Neuron (in vitro differentiated cells): ENCODE measurements around the gene ZBP1.

Experiments used
- H2AFZ ChIP-seq: one replicate; pipeline ENCODE4 v1.6.1; 2013; ENCODE audit warnings: low read depth, mild to moderate bottlenecking, inconsistent platforms, low read length, moderate library complexity
- H3K27me3 ChIP-seq: one replicate; pipeline ENCODE4 v1.6.1; 2013; ENCODE audit warnings: low read length; ENCODE audit not compliant: insufficient read depth
- H3K36me3 ChIP-seq: one replicate; pipeline ENCODE4 v1.6.1; 2013; ENCODE audit warnings: low read length; ENCODE audit not compliant: insufficient read depth
- H3K4me1 ChIP-seq: one replicate; pipeline ENCODE4 v1.6.1; 2013; ENCODE audit warnings: low read length; ENCODE audit not compliant: insufficient read depth
- H3K4me3 ChIP-seq: 2 replicates; pipeline ENCODE4 v1.5.1; 2013; ENCODE audit warnings: mild to moderate bottlenecking, low read length, moderate library complexity
- H3K9me3 ChIP-seq: one replicate; pipeline ENCODE4 v1.6.1; 2013; ENCODE audit warnings: low read length

Gene ZBP1

DNA sequence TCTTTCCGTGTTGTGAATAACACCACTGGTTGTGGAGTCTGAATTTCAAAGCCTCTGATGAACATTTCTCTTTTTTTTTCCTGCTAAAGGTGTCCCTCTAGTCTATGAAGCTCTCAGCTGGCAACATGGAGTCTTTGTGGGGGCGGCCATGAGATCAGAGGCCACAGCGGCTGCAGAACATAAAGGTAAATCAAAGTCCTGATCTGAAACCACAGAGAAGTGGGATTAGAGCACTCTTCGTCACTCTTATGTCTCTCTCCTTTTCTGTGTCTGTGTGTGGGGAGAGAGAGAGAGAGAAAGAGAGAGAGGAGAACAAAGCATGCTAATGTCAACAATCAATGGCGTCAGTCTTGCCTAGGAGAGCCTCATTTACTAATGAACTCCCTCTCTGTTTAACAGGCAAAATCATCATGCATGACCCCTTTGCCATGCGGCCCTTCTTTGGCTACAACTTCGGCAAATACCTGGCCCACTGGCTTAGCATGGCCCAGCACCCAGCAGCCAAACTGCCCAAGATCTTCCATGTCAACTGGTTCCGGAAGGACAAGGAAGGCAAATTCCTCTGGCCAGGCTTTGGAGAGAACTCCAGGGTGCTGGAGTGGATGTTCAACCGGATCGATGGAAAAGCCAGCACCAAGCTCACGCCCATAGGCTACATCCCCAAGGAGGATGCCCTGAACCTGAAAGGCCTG is 55.1 kb downstream of the ZBP1 start:
- H3K9me3 ChIP-seq = no peaks in the 10 kb centered on the region
- peaks cover 21% of the 10 kb centered on the region for H3K27me3 ChIP-seq
- no peaks in the 10 kb centered on the region for H3K36me3 ChIP-seq
- H3K4me3 ChIP-seq = no peak overlapping the region
- no peak overlapping the region for H2AFZ ChIP-seq
- no peaks in the 10 kb centered on the region for H3K4me1 ChIP-seq

GRCh38 chr20:57564180-57564802 is 55.9 kb downstream of the ZBP1 start:
- no peaks in the 10 kb centered on the region for H3K4me1 ChIP-seq
- peaks cover 23% of the 10 kb centered on the region for H3K27me3 ChIP-seq
- H3K36me3 ChIP-seq = no peaks in the 10 kb centered on the region
- no peak overlapping the region for H3K4me3 ChIP-seq
- H3K9me3 ChIP-seq = no peaks in the 10 kb centered on the region
- no peak overlapping the region for H2AFZ ChIP-seq

DNA sequence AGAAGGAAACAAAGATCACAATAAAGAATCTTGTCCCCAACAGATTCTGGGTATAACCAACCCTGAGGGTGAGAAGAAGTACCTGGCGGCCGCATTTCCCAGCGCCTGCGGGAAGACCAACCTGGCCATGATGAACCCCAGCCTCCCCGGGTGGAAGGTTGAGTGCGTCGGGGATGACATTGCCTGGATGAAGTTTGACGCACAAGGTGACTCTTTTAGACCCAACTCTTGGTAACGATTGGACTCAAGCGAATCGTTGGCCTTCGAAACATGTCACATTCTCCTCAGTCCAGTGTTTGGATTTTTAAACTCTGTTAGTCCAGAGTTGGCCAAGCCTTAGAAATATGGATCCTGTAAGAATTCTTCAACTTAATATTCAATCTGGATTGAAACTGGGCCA is 56.7 kb downstream of the ZBP1 start:
- Histone ChIP-seq H2AFZ (no peak overlapping the region), H3K27me3 (peaks cover 24% of the 10 kb centered on the region)

GRCh38 chr20:57562541-57563465 is 57.4 kb downstream of the ZBP1 start:
- Histone ChIP-seq H3K4me1 (no peaks in the 10 kb centered on the region), H3K4me3 (no peak overlapping the region), H3K9me3 (no peaks in the 10 kb centered on the region), H3K36me3 (no peaks in the 10 kb centered on the region), H2AFZ (no peak overlapping the region), H3K27me3 (peaks cover 24% of the 10 kb centered on the region)

More for the DNA sequence above, 56.7 kb downstream of the ZBP1 start:
- H3K4me1 ChIP-seq = no peaks in the 10 kb centered on the region
- no peak overlapping the region for H3K4me3 ChIP-seq
- H3K9me3 ChIP-seq = no peaks in the 10 kb centered on the region
- no peaks in the 10 kb centered on the region for H3K36me3 ChIP-seq

DNA sequence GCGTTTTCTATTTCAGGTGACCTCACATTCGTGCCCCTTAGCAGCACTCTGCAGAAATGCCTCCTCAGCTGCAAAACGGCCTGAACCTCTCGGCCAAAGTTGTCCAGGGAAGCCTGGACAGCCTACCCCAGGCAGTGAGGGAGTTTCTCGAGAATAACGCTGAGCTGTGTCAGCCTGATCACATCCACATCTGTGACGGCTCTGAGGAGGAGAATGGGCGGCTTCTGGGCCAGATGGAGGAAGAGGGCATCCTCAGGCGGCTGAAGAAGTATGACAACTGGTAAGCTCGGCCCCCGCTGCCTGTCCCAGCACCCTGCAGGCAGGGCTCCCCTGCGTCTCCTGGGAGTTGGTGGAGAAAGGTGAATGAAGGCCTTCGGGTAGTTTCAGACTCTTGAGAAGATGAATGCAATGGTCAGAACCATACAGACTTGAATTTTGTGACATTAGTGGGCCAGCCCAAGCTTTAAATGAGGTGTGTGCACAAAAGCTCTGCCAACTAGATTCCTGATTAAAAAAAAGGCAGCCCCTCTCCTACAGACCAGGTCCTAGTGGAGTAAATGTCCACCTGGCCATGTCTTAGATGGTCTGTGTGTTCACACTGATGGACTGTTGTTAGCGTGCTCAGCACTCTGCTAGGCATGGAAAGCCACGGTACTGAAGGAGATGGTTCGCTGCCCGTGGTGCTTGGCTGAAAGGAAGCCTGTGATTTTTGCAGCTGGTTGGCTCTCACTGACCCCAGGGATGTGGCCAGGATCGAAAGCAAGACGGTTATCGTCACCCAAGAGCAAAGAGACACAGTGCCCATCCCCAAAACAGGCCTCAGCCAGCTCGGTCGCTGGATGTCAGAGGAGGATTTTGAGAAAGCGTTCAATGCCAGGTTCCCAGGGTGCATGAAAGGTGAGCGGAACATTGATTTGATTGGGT is 58.6 kb downstream of the ZBP1 start:
- H3K9me3 ChIP-seq = no peaks in the 10 kb centered on the region
- peaks cover 24% of the 10 kb centered on the region for H3K27me3 ChIP-seq
- no peaks in the 10 kb centered on the region for H3K4me1 ChIP-seq
- H3K36me3 ChIP-seq = no peaks in the 10 kb centered on the region
- no peak overlapping the region for H2AFZ ChIP-seq
- no peak overlapping the region for H3K4me3 ChIP-seq

DNA sequence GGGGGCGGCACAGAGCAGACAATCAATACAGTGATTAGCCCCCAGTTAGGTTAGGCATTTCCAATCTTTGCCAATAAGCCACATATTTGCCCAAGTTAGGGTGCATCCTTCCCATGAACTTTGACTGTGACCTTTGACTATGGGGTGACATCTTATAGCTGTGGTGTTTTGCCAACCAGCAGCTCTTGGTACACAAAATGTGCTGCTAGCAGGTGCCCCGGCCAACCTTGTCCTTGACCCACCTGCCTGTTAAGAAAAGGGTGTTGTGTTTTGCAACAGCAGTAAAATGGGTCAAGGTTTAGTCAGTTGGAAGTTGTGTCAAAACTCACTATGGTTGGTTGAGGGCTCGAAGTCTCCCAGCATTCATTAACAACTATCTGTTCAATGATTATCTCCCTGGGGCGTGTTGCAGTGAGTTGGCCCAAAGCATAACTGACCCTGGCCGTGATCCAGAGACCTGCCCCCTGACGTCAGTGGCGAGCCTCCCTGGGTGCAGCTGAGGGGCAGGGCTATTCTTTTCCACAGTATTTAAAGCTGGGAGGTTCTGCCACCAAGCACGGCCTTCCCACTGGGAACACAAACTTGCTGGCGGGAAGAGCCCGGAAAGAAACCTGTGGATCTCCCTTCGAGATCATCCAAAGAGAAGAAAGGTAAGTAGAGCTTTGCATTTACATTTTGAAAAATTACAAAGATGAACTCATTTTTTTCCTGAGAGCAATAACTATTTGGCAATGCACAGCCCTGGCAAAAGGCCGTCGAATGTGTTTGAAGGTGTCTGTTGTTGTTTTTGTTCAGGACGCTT is 59.5 kb downstream of the ZBP1 start, which contains the start of gene PCK1:
PCK1 (plus strand) TSS at position 557 of the 802 bp plus-strand sequence. CDS start 302 bp downstream, outside the sequence.
- H3K4me1 ChIP-seq = no peaks in the 10 kb centered on the region
- H3K27me3 ChIP-seq = peaks cover 28% of the 10 kb centered on the region
- H3K36me3 ChIP-seq = no peaks in the 10 kb centered on the region
- H3K4me3 ChIP-seq = no peak within 1 kb of the TSS
- H2AFZ ChIP-seq = no peak within 1 kb of the TSS
- H3K9me3 ChIP-seq = no peaks in the 10 kb centered on the region

DNA sequence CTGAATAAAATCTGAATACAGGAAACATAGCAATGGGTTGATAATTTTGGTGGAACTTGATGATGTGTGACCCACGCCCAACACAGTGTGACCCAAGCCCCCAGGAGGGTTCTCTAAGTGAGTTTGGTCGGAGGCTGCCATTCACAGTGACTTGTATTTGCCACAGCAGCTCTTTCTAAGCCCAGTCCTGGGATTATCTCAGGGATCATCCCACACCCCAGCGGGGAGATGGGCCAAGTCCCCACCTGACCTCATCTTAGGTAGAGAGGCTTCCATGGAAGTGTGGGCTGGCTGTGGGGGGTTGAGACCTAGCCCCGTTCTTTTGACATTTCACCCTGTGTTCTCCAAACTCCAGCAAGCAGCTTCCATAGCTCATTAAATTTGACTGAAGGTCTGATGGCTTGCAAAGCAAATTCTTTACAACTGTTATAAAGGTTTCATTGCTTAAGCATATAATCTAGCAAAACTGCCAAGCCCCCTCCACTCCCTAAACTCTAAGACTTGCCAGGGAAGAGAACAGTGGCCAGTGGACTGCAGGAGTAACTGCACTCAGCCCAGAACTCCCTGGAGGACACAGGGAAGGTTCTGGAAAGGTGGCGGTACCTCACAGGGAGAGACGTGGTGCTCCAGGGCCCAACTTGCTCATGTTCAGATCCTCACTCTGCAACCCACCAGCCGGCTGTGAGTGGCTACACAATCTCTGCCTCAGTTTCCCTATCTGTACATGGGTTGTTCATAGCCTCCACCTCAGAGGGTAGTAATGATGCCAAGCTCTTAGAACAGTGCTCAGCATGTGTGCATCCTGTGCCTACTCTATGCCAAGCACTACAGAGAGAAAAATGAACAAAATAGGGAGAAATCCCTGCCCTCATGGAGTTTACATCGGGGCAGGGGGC is 60.3 kb downstream of the ZBP1 start:
- Histone ChIP-seq H2AFZ (no peak overlapping the region), H3K36me3 (no peaks in the 10 kb centered on the region), H3K9me3 (no peaks in the 10 kb centered on the region), H3K27me3 (peaks cover 24% of the 10 kb centered on the region), H3K4me1 (no peaks in the 10 kb centered on the region), H3K4me3 (no peak overlapping the region)

DNA sequence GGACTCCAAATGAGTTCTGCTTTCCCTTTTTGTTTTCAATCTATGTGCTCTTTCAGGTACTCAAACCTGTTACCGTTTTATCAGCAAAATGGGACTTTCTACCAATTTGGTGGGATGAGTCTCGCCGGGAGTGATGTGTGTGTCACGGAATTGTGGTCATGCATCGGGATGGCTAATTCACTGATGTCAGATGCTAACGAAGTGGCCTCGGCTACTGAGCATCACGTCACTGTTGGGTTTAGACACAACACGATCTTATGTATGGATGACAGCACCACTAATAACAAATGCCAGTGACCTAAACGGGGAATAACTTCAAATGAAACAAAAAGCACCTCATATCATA is 61.0 kb downstream of the ZBP1 start:
- Histone ChIP-seq H3K27me3 (peaks cover 27% of the 10 kb centered on the region), H3K4me3 (no peak overlapping the region), H3K36me3 (no peaks in the 10 kb centered on the region), H3K9me3 (no peaks in the 10 kb centered on the region), H2AFZ (no peak overlapping the region), H3K4me1 (no peaks in the 10 kb centered on the region)

DNA sequence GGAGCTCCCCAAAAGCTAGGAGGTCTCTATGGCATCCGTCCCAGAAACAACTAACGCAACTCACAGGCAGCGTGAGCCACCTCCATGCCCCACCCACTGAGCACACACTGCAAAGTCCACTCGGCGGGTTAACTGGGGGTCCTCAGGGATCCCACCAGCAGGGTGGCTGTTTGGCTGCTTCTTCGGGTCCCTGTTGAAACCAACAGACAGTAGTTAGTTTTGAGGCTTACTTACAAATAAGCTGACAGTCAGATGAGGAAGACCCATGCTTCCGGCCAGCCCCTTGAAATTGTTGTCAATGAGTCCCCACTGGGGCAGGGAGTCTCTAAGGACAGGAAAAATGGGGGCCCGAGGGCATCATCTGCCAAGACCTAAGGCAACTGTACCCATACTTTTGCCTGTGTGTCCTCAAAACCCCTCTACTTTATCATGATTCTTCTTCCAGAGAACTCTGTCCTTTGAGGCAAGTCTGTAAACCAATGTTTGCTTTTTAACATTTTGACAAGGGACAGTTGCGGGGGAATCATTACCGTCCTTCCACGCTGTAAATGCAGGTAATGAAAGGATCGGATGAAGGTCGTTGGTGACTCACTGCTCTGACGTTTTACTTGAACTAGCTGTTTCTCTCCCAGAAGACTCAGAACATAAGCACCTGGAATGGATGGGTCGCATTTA is 61.5 kb downstream of the ZBP1 start:
- H3K27me3 ChIP-seq = peaks cover 30% of the 10 kb centered on the region
- H3K36me3 ChIP-seq = no peaks in the 10 kb centered on the region
- H3K9me3 ChIP-seq = no peaks in the 10 kb centered on the region
- no peaks in the 10 kb centered on the region for H3K4me1 ChIP-seq
- no peak overlapping the region for H3K4me3 ChIP-seq
- no peak overlapping the region for H2AFZ ChIP-seq

DNA sequence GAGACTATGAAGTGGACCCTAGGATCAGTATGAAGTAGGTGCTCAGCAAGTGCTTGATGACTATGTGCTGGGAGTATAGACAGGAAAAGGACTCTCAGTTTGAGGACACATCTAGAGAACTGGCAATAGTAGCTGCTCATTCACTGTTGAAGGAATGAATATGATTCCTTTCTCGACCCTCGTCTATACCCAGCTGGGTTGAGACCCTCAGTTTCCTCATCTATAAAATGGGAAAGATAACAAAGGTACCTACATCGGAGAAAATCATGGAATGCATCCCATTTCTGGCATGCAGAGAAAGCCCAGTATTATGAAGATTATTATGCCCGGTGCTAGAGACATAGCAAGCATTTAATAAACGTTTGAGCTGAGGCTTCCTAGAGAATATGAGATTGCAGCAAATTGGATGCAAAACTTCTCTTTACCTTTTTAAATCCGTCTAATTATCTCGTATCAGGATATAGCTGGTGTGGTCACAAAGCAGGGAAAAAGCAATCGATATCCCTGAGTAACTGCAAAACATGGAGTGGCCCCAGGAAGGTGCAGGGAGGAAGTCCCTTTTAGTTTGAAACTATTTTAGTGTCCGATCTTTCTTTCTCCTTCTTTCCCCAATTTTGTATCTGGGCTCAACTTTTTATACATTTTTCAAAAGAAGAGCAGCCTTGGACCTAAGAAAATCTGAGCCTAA is 62.2 kb downstream of the ZBP1 start:
- H2AFZ ChIP-seq = no peak overlapping the region
- H3K9me3 ChIP-seq = no peaks in the 10 kb centered on the region
- no peaks in the 10 kb centered on the region for H3K36me3 ChIP-seq
- H3K27me3 ChIP-seq = peaks cover 35% of the 10 kb centered on the region
- no peaks in the 10 kb centered on the region for H3K4me1 ChIP-seq
- no peak overlapping the region for H3K4me3 ChIP-seq

GRCh38 chr20:57556980-57557274 is 63.3 kb downstream of the ZBP1 start:
- Histone ChIP-seq H2AFZ (no peak overlapping the region), H3K36me3 (no peaks in the 10 kb centered on the region), H3K27me3 (peaks cover 38% of the 10 kb centered on the region), H3K4me1 (no peaks in the 10 kb centered on the region), H3K4me3 (no peak overlapping the region), H3K9me3 (no peaks in the 10 kb centered on the region)
